ENCODE results near the gene SHLD1.

DNA sequence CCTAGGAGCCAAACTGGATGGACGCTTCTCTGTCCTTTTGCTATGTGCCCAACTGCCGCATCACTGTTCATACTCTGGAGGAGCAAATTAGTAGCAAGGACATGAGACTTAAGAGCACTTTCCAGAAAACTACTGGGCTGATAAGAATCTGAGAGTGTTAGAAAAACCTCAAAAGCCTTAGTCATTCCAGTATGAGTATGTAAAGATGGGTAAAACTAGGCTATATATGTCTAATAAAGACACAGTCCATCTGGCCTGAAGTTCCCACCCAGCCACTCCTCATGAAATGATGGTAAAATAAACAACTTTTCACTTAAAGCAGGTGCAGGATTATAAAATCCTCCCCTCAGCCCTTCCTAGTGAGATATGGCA, 30.6 kb downstream of the SHLD1 start:
- TF ChIP-seq, protein P1, sequence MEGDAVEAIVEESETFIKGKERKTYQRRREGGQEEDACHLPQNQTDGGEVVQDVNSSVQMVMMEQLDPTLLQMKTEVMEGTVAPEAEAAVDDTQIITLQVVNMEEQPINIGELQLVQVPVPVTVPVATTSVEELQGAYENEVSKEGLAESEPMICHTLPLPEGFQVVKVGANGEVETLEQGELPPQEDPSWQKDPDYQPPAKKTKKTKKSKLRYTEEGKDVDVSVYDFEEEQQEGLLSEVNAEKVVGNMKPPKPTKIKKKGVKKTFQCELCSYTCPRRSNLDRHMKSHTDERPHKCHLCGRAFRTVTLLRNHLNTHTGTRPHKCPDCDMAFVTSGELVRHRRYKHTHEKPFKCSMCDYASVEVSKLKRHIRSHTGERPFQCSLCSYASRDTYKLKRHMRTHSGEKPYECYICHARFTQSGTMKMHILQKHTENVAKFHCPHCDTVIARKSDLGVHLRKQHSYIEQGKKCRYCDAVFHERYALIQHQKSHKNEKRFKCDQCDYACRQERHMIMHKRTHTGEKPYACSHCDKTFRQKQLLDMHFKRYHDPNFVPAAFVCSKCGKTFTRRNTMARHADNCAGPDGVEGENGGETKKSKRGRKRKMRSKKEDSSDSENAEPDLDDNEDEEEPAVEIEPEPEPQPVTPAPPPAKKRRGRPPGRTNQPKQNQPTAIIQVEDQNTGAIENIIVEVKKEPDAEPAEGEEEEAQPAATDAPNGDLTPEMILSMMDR (IDR thresholded peaks at IDR 0.05; ENCODE audit: extremely low read depth in 1 of 2, insufficient read depth in 1 of 2, low read depth in 1 of 2, low read length in 2 of 2), result no peak
- TF ChIP-seq POLR2AphosphoS5 (IDR thresholded peaks at IDR 0.05; ENCODE audit: insufficient read depth, low read depth, low read length) (no peak), POLR2A (IDR thresholded peaks at IDR 0.05; ENCODE audit: low read depth, low read length) (no peak), GATA2 (IDR thresholded peaks at IDR 0.05; ENCODE audit: insufficient read depth, insufficient read length, low read depth, low read length) (no peak), MYC (IDR thresholded peaks at IDR 0.05; ENCODE audit: low read depth, low read length) (no peak), EZH2 (IDR thresholded peaks at IDR 0.05; ENCODE audit: borderline replicate concordance, low read depth, low read length, severe bottlenecking) (no peak), JUN (IDR thresholded peaks at IDR 0.05; ENCODE audit: borderline replicate concordance, insufficient read depth, insufficient read length, low read depth) (no peak), FOS (IDR thresholded peaks at IDR 0.05; ENCODE audit: borderline replicate concordance, insufficient read depth, low read length) (no peak)
- TF ChIP-seq, protein P2, sequence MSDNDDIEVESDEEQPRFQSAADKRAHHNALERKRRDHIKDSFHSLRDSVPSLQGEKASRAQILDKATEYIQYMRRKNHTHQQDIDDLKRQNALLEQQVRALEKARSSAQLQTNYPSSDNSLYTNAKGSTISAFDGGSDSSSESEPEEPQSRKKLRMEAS (IDR thresholded peaks at IDR 0.05; ENCODE audit: insufficient read depth, insufficient read length), result no peak
